H1 (cell line): ENCODE measurements around the gene PHACTR1. TPM values are rescaled to one million over a fixed set of nuclear protein-coding genes. Genes with fewer than 3 reads are reported as not detected.

Experiments
- SP2 ChIP-seq: IDR thresholded peaks from 2 replicates; pipeline ENCODE4 v1.6.1; 2012; ENCODE audit warnings: mild to moderate bottlenecking, low read length, inconsistent platforms
- polyA plus RNA-seq, 7 experiments: library from polyadenylated mRNA; depleted of rRNA in 3 of 7; stranded (reverse) in 5 of 7; unstranded in 2 of 7; fragments of >200 nt in 5 of 7; fragments of 200-250 nt in 2 of 7; gene quantifications; 1 replicate in 5 of 7; 2 replicates in 1 of 7; 4 replicates in 1 of 7; pipeline versions ENCODE4 v1.2.1 to v1.2.3, GENCODE V29; 2011 to 2013; ENCODE audit warnings: missing spikeins in 2 of 7, mixed read lengths in 2 of 7
- total RNA-seq: library from RNA; stranded (reverse); fragmentation: NEBNext Ultra II Directional; extraction: Animal tissue kit (Norgen Biotek cat#: 25700); gene quantifications from 2 replicates; pipeline ENCODE4 v1.2.1, GENCODE V29; 2021
- TF ChIP-seq, protein P1 (sequence below): fragments of 300-600 bp; sonication (generic); IDR thresholded peaks from 2 replicates; pipeline ENCODE4 v1.7.1; 2012; ENCODE audit warnings: low read length, moderate library complexity, mild to moderate bottlenecking, inconsistent platforms; ENCODE audit not compliant: insufficient replicate concordance

Gene PHACTR1
- total and polyA plus RNA-seq, 2 of the 8 experiments (the other 6 are each of a cell fraction or from before 2014, with no cell fraction given): 3.9 to 17.1 TPM

DNA sequence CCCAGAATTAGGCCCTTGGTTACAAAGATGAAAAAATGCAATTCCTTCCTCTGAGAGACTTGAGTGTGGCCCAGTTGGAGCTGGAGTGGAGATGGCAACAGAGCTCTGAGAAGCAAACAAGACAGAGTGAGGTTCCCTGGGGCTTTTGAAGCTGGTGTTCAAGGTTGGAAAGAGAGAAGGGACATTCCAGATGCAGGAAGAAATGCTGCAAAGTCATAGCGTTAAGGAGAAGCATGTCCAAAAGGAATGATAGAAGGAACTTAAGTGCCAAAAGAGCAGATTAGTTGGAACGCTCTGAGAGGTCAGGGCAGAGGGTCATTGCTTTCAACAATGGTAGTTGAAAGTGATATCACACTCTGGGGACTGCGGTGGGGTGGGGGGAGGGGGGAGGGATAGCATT lies 360.0 kb downstream of the PHACTR1 start (continued):
- TF ChIP-seq, protein P1, sequence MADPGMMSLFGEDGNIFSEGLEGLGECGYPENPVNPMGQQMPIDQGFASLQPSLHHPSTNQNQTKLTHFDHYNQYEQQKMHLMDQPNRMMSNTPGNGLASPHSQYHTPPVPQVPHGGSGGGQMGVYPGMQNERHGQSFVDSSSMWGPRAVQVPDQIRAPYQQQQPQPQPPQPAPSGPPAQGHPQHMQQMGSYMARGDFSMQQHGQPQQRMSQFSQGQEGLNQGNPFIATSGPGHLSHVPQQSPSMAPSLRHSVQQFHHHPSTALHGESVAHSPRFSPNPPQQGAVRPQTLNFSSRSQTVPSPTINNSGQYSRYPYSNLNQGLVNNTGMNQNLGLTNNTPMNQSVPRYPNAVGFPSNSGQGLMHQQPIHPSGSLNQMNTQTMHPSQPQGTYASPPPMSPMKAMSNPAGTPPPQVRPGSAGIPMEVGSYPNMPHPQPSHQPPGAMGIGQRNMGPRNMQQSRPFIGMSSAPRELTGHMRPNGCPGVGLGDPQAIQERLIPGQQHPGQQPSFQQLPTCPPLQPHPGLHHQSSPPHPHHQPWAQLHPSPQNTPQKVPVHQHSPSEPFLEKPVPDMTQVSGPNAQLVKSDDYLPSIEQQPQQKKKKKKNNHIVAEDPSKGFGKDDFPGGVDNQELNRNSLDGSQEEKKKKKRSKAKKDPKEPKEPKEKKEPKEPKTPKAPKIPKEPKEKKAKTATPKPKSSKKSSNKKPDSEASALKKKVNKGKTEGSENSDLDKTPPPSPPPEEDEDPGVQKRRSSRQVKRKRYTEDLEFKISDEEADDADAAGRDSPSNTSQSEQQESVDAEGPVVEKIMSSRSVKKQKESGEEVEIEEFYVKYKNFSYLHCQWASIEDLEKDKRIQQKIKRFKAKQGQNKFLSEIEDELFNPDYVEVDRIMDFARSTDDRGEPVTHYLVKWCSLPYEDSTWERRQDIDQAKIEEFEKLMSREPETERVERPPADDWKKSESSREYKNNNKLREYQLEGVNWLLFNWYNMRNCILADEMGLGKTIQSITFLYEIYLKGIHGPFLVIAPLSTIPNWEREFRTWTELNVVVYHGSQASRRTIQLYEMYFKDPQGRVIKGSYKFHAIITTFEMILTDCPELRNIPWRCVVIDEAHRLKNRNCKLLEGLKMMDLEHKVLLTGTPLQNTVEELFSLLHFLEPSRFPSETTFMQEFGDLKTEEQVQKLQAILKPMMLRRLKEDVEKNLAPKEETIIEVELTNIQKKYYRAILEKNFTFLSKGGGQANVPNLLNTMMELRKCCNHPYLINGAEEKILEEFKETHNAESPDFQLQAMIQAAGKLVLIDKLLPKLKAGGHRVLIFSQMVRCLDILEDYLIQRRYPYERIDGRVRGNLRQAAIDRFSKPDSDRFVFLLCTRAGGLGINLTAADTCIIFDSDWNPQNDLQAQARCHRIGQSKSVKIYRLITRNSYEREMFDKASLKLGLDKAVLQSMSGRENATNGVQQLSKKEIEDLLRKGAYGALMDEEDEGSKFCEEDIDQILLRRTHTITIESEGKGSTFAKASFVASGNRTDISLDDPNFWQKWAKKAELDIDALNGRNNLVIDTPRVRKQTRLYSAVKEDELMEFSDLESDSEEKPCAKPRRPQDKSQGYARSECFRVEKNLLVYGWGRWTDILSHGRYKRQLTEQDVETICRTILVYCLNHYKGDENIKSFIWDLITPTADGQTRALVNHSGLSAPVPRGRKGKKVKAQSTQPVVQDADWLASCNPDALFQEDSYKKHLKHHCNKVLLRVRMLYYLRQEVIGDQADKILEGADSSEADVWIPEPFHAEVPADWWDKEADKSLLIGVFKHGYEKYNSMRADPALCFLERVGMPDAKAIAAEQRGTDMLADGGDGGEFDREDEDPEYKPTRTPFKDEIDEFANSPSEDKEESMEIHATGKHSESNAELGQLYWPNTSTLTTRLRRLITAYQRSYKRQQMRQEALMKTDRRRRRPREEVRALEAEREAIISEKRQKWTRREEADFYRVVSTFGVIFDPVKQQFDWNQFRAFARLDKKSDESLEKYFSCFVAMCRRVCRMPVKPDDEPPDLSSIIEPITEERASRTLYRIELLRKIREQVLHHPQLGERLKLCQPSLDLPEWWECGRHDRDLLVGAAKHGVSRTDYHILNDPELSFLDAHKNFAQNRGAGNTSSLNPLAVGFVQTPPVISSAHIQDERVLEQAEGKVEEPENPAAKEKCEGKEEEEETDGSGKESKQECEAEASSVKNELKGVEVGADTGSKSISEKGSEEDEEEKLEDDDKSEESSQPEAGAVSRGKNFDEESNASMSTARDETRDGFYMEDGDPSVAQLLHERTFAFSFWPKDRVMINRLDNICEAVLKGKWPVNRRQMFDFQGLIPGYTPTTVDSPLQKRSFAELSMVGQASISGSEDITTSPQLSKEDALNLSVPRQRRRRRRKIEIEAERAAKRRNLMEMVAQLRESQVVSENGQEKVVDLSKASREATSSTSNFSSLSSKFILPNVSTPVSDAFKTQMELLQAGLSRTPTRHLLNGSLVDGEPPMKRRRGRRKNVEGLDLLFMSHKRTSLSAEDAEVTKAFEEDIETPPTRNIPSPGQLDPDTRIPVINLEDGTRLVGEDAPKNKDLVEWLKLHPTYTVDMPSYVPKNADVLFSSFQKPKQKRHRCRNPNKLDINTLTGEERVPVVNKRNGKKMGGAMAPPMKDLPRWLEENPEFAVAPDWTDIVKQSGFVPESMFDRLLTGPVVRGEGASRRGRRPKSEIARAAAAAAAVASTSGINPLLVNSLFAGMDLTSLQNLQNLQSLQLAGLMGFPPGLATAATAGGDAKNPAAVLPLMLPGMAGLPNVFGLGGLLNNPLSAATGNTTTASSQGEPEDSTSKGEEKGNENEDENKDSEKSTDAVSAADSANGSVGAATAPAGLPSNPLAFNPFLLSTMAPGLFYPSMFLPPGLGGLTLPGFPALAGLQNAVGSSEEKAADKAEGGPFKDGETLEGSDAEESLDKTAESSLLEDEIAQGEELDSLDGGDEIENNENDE: no peak
- TF ChIP-seq SP2: no peak
